ENCODE results near the gene SHANK3.

SHANK3 gene

DNA sequence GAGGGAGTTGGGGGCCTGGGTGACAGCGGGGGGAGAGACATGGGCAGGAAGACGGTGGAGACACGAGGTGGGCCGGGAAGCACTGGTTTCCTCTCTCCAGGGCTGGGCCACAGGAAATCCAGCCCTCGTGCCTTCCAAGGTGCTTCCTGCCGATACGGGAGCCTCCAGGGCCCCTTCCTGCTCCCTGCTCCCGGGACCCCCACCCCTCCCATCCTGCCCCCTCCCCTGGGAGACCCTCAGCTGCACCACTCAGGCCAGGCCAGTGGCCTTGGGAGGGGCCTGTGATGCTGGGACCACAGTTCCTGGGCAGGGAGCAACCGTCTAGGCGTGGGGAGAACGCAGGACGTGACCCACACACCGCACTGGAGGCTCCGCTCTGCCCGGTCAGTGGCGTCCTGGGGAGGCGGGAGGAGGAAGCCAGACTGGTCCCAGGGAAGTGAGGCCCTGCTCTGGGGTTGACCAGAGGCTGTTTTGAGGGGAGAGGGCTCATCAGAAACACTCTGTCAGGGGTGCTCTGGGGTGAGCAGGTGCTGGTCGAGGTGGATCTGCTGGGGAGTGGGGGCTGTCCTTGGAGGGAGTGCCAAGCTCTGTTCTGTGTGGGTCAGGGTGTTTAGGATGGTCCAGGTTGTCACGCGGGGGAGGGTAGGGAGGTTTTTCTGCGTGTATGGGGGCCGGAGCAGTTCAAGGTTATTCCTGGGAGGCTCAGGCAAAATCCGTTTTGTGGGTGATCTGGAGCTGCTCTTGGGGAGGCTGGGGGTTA is at the start of gene SHANK3:
Gene SHANK3, plus strand, starts transcription at position 353 of the 760 bp plus-strand sequence.
- TF ChIP-seq, protein P1, sequence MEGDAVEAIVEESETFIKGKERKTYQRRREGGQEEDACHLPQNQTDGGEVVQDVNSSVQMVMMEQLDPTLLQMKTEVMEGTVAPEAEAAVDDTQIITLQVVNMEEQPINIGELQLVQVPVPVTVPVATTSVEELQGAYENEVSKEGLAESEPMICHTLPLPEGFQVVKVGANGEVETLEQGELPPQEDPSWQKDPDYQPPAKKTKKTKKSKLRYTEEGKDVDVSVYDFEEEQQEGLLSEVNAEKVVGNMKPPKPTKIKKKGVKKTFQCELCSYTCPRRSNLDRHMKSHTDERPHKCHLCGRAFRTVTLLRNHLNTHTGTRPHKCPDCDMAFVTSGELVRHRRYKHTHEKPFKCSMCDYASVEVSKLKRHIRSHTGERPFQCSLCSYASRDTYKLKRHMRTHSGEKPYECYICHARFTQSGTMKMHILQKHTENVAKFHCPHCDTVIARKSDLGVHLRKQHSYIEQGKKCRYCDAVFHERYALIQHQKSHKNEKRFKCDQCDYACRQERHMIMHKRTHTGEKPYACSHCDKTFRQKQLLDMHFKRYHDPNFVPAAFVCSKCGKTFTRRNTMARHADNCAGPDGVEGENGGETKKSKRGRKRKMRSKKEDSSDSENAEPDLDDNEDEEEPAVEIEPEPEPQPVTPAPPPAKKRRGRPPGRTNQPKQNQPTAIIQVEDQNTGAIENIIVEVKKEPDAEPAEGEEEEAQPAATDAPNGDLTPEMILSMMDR (IDR thresholded peaks at IDR 0.05; ENCODE audit: borderline replicate concordance, insufficient read depth, low read depth, low read length), result no peak
- no peak within 1 kb of the TSS for H3K4me3 ChIP-seq (ENCODE audit: low read depth, low read length)

DNA sequence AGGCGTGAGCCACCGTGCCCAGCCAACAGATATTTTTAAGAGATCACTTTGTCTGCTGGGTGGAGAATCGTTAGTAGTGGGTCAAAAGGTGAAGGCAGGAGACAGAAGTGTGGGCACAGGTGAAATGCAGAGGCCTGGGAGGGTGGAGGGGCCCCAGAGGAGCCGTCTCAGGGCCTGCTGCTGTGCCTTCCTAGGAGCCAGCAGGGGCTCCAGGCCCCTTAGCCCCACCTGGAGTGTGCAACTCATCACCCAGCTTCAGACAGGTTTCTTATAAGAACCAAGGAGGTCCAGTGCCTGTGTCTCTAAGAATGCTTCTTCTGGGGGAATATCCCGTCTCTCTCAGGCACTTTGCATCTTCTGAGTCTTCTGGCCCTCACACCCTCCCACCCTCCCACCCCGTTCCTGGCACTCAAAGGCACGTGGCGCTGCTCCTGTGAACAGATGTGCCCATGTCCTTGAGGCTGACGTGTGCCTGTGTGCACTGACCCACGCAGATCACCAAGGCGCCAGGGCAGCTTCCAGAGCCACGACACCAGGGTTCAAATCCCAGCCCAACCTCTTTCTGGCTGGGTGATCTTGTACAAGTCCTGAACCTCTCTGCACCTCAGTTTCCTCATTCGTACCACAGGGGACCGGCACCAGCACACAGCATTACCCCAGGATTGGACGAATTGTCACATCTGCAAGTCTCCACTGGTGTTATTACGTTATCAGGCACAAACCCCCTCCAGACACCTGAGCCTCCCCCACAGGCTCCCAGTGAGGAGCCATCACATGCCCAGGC is 48.1 kb upstream of the SHANK3 start:
- H3K4me3 ChIP-seq (ENCODE audit: low read depth, low read length), result no peak overlapping the region
- TF ChIP-seq, protein P1 (IDR thresholded peaks at IDR 0.05; ENCODE audit: borderline replicate concordance, insufficient read depth, low read depth, low read length), result no peak

- TF ChIP-seq, protein P1 (IDR thresholded peaks at IDR 0.05; ENCODE audit: borderline replicate concordance, insufficient read depth, low read depth, low read length), result no peak
- H3K4me3 ChIP-seq (ENCODE audit: low read depth, low read length), result no peak overlapping the region
Measured at GRCh38 chr22:50625131-50625567, 47.5 kb upstream of the SHANK3 start.

GRCh38 chr22:50625568-50626313 is 46.9 kb upstream of the SHANK3 start:
- H3K4me3 ChIP-seq (ENCODE audit: low read depth, low read length), result no peak overlapping the region
- TF ChIP-seq, protein P1 (IDR thresholded peaks at IDR 0.05; ENCODE audit: borderline replicate concordance, insufficient read depth, low read depth, low read length), result peak; percentile 18; the same call in 1 of the 2 replicates

DNA sequence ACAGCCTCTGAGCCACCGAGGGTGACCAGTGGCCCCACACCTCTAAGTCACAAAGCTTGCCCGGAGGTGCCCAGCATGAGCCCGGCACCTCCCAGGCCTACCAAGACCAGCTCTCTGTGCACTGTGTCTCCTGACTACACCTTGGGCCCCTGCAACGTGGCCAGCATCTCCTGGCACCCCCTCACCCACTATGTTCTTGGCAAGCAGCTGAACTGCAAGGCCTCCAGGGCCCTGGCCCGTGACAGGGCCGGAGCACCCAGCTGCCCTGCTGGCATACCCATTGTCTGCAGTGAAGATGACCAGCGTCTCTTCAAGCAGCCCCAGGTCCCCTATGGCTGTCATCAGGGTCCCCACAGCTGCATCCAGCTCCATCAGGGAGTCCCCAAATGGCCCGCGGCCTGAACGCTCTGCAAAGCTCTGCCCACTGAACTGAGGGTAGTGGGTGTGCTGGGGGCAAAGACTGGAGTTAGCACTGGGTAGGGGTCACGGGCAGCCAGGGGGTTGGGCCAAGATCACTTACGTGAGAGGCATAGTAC is 46.2 kb upstream of the SHANK3 start:
- no peak overlapping the region for H3K4me3 ChIP-seq (ENCODE audit: low read depth, low read length)
- TF ChIP-seq, protein P1 (IDR thresholded peaks at IDR 0.05; ENCODE audit: borderline replicate concordance, insufficient read depth, low read depth, low read length), result no peak

GRCh38 chr22:50626850-50627641 is 45.6 kb upstream of the SHANK3 start:
- TF ChIP-seq, protein P1 (IDR thresholded peaks at IDR 0.05; ENCODE audit: borderline replicate concordance, insufficient read depth, low read depth, low read length), result no peak
- peak overlapping the region; percentile 88 for H3K4me3 ChIP-seq (ENCODE audit: low read depth, low read length)
